K562 (cell line): ENCODE data around the gene CBFA2T3. TPM values are rescaled to one million over a fixed set of nuclear protein-coding genes. Genes with fewer than 3 reads are reported as not detected.
A peak's percentile ranks its signal among the peaks of the same experiment; 100 is the strongest.

Experiments
- ASH1L ChIP-seq: fragments of 450-650 bp; IDR thresholded peaks from 2 replicates; pipeline ENCODE4 v1.6.1; 2018; ENCODE audit warnings: borderline replicate concordance, mild to moderate bottlenecking, low read depth; ENCODE audit not compliant: partially characterized antibody
- BACH1 ChIP-seq: fragments of 200-800 bp; sonication (Bioruptor generic); IDR thresholded peaks from 2 replicates; pipeline ENCODE4 v1.6.1; 2016; ENCODE audit warnings: missing genetic modification characterization, missing compliant biosample characterization
- E2F6 ChIP-seq, 2 experiments: IDR thresholded peaks; 2 replicates each; pipeline ENCODE4 v1.6.1; 2011; ENCODE audit warnings: borderline replicate concordance in 1 of 2, control low read depth in 1 of 2, low read depth in 1 of 2, low read length in 1 of 2, mild to moderate bottlenecking in 1 of 2, mixed read lengths in 1 of 2, moderate library complexity in 1 of 2; ENCODE audit not compliant: insufficient read depth in 1 of 2, insufficient read length in 1 of 2, poor library complexity in 1 of 2, severe bottlenecking in 1 of 2; ENCODE audit errors: extremely low read depth in 1 of 2
- FUS ChIP-seq: fragments of 200-400 bp; formaldehyde crosslinking; optimal IDR thresholded peaks from 2 replicates; pipeline ENCODE3; 2017; ENCODE audit warnings: low read depth, low read length
- GTF2A2 ChIP-seq: IDR thresholded peaks from 2 replicates; pipeline ENCODE4 v1.6.1; 2016; ENCODE audit warnings: mild to moderate bottlenecking, missing genetic modification characterization, missing compliant biosample characterization
- KAT7 ChIP-seq: sonication (generic); formaldehyde crosslinking; IDR thresholded peaks from 2 replicates; pipeline ENCODE4 v1.8.0; 2022; ENCODE audit warnings: missing genetic modification reagents, mild to moderate bottlenecking, borderline replicate concordance
- RFX1 ChIP-seq: fragments of 450-650 bp; IDR thresholded peaks from 2 replicates; pipeline ENCODE4 v1.6.1; 2016; ENCODE audit warnings: mild to moderate bottlenecking, moderate library complexity
- SETDB1 ChIP-seq: IDR thresholded peaks from one replicate; pipeline ENCODE4 v1.6.1; 2012; ENCODE audit warnings: low read length, control low read depth, inconsistent platforms
- SMARCB1 ChIP-seq: IDR thresholded peaks from 2 replicates; pipeline ENCODE4 v1.6.1; 2011; ENCODE audit warnings: improper control_type of control experiment, low read depth; ENCODE audit not compliant: insufficient read length
- TCF7 ChIP-seq: sonication (generic); IDR thresholded peaks from 2 replicates; pipeline ENCODE4 v1.6.1; 2016; ENCODE audit warnings: antibody characterized with exemption, borderline replicate concordance
- THAP7 ChIP-seq: fragments of 250-450 bp; sonication (Bioruptor Pico); IDR thresholded peaks from 2 replicates; pipeline ENCODE4 v1.5.0; 2021
- ZC3H8 ChIP-seq: fragments of 450-650 bp; IDR thresholded peaks from 2 replicates; pipeline ENCODE4 v1.6.1; 2017
- ZNF133 ChIP-seq: fragments of 250-450 bp; sonication (Bioruptor Pico); IDR thresholded peaks from 2 replicates; pipeline ENCODE4 v1.4.0; 2020; ENCODE audit warnings: mild to moderate bottlenecking
- ZNF23 ChIP-seq: fragments of 250-450 bp; sonication (Bioruptor Pico); IDR thresholded peaks from 2 replicates; pipeline ENCODE4 v1.4.0; 2020; ENCODE audit warnings: mild to moderate bottlenecking
- ZNF644 ChIP-seq: fragments of 200-800 bp; sonication (Bioruptor generic); IDR thresholded peaks from 2 replicates; pipeline ENCODE4 v1.6.1; 2016; ENCODE audit warnings: low read depth, missing genetic modification characterization, missing compliant biosample characterization
- ZNF780A ChIP-seq: fragments of 250-450 bp; sonication (Bioruptor Pico); IDR thresholded peaks from 2 replicates; pipeline ENCODE4 v1.5.0; 2021; ENCODE audit warnings: mild to moderate bottlenecking
- polyA plus RNA-seq, 8 experiments: library from polyadenylated mRNA; depleted of rRNA in 4 of 8; stranded (reverse) in 5 of 8; unstranded in 3 of 8; fragments of >200 nt; fragmentation: Nextera tagmentation in 2 of 8; fragmentation: Illumina TruSeq in 1 of 8; extraction: Ambion mirVana in 2 of 8; extraction: Trizol in 1 of 8; gene quantifications; 2 replicates each; pipeline versions ENCODE4 v1.2.1 to v1.2.3, GENCODE V29; 2011 to 2014; ENCODE audit warnings: inconsistent platforms in 1 of 8, missing spikeins in 1 of 8
- total RNA-seq, 7 experiments: library from RNA; depleted of rRNA in 6 of 7; stranded (reverse); fragments of >200 nt in 6 of 7; fragmentation: Illumina TruSeq in 2 of 7; extraction: Trizol in 2 of 7; gene quantifications; 2 replicates each; pipeline versions ENCODE4 v1.2.1 to v1.2.3, GENCODE V29; 2011 to 2021; ENCODE audit warnings: low replicate concordance in 1 of 7
- TF ChIP-seq, protein P1 (sequence below): fragments of 250-450 bp; sonication (Bioruptor Pico); IDR thresholded peaks from 2 replicates; pipeline ENCODE4 v1.8.0; 2021; ENCODE audit warnings: mild to moderate bottlenecking, moderate library complexity
- TF ChIP-seq, protein P2 (sequence below): fragments of 450-650 bp; IDR thresholded peaks from 2 replicates; pipeline ENCODE4 v1.6.1; 2016; ENCODE audit warnings: missing biosample characterization, missing genetic modification characterization
- TF ChIP-seq, protein P3 (sequence below): fragments of 250-450 bp; sonication (Bioruptor Pico); IDR thresholded peaks from 2 replicates; pipeline ENCODE4 v1.8.0; 2021; ENCODE audit warnings: borderline replicate concordance, mild to moderate bottlenecking, moderate library complexity; ENCODE audit not compliant: poor library complexity, severe bottlenecking
- TF ChIP-seq, protein P4 (sequence below): fragments of 250-450 bp; sonication (Bioruptor Pico); IDR thresholded peaks from 2 replicates; pipeline ENCODE4 v1.4.0; 2020

CBFA2T3 gene
- total and polyA plus RNA-seq, 9 of the 15 experiments (the other 6 are each of a cell fraction or from before 2014, with no cell fraction given) = 2.3 to 145 (median 6.7) TPM

DNA sequence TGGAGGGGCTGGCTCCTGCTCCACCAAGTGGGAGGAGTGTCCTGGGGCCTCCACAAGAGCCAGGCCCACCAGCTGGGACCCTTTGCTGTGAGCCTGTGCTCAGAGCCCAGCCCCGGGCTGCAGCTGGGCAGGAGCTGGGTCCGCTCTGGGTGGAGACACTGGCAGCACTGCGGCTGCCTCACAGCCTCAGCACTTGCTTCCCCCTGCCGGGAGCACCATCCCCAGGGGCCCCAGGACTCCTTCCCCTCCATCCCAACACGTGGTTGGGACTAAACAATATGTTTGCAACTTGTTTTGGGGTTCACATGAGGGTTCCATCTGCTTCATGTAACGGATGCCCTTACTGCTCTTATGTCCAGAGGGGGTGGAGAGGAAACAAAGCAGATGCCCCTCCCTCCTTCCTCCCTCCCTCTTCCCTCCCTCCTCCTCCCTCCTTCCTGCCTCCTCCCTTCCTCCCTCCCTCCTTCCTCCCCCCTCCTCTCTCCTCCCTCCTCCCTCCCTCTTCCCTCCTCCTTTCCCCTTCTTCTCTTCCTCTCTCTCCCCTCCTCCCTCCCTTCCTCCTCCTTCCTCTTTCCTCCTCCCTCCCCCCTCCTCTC lies 16.3 kb upstream of the CBFA2T3 start (continued):
- TF ChIP-seq SETDB1 (no peak), KAT7 (CRISPR knock-in tag) (0 out of 2 replicates have a peak, but pooled peaks have one; percentile 2), FUS (no peak), RFX1 (no peak), ZC3H8 (no peak), THAP7 (CRISPR knock-in tag) (no peak), SMARCB1 (no peak), E2F6 (IDR thresholded peaks at IDR 0.05; ENCODE audit: borderline replicate concordance in 1 of 2, extremely low read depth in 1 of 2, insufficient read depth in 1 of 2, insufficient read length in 1 of 2, low read depth in 1 of 2, low read length in 1 of 2, poor library complexity in 1 of 2, severe bottlenecking in 1 of 2) (no peak), TCF7 (no peak), GTF2A2 (tag) (no peak), ZNF23 (CRISPR knock-in tag) (no peak), ZNF780A (CRISPR knock-in tag) (no peak), ZNF133 (CRISPR knock-in tag) (no peak), ASH1L (no peak), BACH1 (tag) (no peak), ZNF644 (tag) (no peak)
- TF ChIP-seq, protein P1, sequence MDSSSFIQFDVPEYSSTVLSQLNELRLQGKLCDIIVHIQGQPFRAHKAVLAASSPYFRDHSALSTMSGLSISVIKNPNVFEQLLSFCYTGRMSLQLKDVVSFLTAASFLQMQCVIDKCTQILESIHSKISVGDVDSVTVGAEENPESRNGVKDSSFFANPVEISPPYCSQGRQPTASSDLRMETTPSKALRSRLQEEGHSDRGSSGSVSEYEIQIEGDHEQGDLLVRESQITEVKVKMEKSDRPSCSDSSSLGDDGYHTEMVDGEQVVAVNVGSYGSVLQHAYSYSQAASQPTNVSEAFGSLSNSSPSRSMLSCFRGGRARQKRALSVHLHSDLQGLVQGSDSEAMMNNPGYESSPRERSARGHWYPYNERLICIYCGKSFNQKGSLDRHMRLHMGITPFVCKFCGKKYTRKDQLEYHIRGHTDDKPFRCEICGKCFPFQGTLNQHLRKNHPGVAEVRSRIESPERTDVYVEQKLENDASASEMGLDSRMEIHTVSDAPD (CRISPR knock-in tag) = no peak
- TF ChIP-seq, protein P2, sequence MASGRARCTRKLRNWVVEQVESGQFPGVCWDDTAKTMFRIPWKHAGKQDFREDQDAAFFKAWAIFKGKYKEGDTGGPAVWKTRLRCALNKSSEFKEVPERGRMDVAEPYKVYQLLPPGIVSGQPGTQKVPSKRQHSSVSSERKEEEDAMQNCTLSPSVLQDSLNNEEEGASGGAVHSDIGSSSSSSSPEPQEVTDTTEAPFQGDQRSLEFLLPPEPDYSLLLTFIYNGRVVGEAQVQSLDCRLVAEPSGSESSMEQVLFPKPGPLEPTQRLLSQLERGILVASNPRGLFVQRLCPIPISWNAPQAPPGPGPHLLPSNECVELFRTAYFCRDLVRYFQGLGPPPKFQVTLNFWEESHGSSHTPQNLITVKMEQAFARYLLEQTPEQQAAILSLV (tag) = no peak
- TF ChIP-seq, protein P3, sequence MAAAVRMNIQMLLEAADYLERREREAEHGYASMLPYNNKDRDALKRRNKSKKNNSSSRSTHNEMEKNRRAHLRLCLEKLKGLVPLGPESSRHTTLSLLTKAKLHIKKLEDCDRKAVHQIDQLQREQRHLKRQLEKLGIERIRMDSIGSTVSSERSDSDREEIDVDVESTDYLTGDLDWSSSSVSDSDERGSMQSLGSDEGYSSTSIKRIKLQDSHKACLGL (CRISPR knock-in tag) = no peak
- TF ChIP-seq, protein P4, sequence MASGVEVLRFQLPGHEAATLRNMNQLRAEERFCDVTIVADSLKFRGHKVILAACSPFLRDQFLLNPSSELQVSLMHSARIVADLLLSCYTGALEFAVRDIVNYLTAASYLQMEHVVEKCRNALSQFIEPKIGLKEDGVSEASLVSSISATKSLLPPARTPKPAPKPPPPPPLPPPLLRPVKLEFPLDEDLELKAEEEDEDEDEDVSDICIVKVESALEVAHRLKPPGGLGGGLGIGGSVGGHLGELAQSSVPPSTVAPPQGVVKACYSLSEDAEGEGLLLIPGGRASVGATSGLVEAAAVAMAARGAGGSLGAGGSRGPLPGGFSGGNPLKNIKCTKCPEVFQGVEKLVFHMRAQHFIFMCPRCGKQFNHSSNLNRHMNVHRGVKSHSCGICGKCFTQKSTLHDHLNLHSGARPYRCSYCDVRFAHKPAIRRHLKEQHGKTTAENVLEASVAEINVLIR (CRISPR knock-in tag) = no peak
